SK-N-SH (cell line): ENCODE measurements around the gene CACNA2D4. TPM values are rescaled to one million over a fixed set of nuclear protein-coding genes. Genes with fewer than 3 reads are reported as not detected.

Source experiments
- CTCF ChIA-PET: fragments of 300-600, 350-600 bp; formaldehyde crosslinking; extraction: SDS; loops from one replicate; lab custom pipeline; 2021; lab: Yijun Ruan, JAX
- POLR2A ChIA-PET: fragments of 350-600 bp; sonication (Branson Sonifier 250); formaldehyde crosslinking; extraction: SDS; loops from one replicate; lab custom pipeline; 2020; ENCODE audit warnings: antibody characterized with exemption, inconsistent platforms; lab: Yijun Ruan, JAX
- DNase-seq: peaks from one replicate; pipeline ENCODE4 v3.0.0; 2012
- H2AFZ ChIP-seq: fragments of 200-600 bp; sonication (generic); 2 replicates; pipeline ENCODE4 v1.8.1; 2016; ENCODE audit warnings: antibody characterized with exemption, mild to moderate bottlenecking, low read depth
- H3F3A ChIP-seq: fragments of 200-600 bp; sonication (generic); replicated peaks from 2 replicates; pipeline ENCODE3; 2016; ENCODE audit warnings: antibody characterized with exemption, mild to moderate bottlenecking; ENCODE audit not compliant: insufficient read depth
- H3K27ac ChIP-seq, 2 experiments: fragments of 200-500 bp in 1 of 2; fragments of 200-600 bp in 1 of 2; sonication (Bioruptor generic) in 1 of 2; sonication (generic), shearing (Covaris generic) in 1 of 2; 2 replicates each; pipeline versions ENCODE4 v1.5.1 to v1.6.1; 2014 to 2016; ENCODE audit warnings: low read depth in 2 of 2, inconsistent platforms in 1 of 2, low read length in 1 of 2, mild to moderate bottlenecking in 1 of 2, mixed read lengths in 1 of 2
- H3K27me3 ChIP-seq: fragments of 200-600 bp; sonication (generic), shearing (Covaris generic); 2 replicates; pipeline ENCODE4 v1.6.1; 2016; ENCODE audit warnings: mixed run types; ENCODE audit not compliant: insufficient read depth
- H3K36me3 ChIP-seq, 2 experiments: fragments of 200-500 bp in 1 of 2; fragments of 200-600 bp in 1 of 2; sonication (Bioruptor generic) in 1 of 2; sonication (generic) in 1 of 2; replicated peaks in 1 of 2; 2 replicates each; pipeline versions ENCODE3 to v1.5.1; 2014 to 2016; ENCODE audit warnings: low read length in 1 of 2, mild to moderate bottlenecking in 1 of 2; ENCODE audit not compliant: insufficient read depth in 2 of 2, control insufficient read depth in 1 of 2
- H3K4me1 ChIP-seq, 2 experiments: fragments of 200-500 bp in 1 of 2; fragments of 200-600 bp in 1 of 2; sonication (Bioruptor generic) in 1 of 2; sonication (generic), shearing (Covaris generic) in 1 of 2; 2 replicates each; pipeline versions ENCODE4 v1.5.1 to v1.6.1; 2014 to 2016; ENCODE audit warnings: low read depth in 1 of 2, low read length in 1 of 2, mixed run types in 1 of 2; ENCODE audit not compliant: insufficient read depth in 2 of 2, control insufficient read depth in 1 of 2
- H3K4me2 ChIP-seq: fragments of 200-600 bp; sonication (generic), shearing (Covaris generic); 2 replicates; pipeline ENCODE4 v1.6.1; 2017; ENCODE audit warnings: mixed run types
- H3K4me3 ChIP-seq, 2 experiments: fragments of 200-500 bp in 1 of 2; fragments of 200-600 bp in 1 of 2; sonication (Bioruptor generic) in 1 of 2; sonication (generic), shearing (Covaris generic) in 1 of 2; 2 replicates each; pipeline versions ENCODE4 v1.5.1 to v1.8.1; 2014 to 2016; ENCODE audit warnings: low read depth in 2 of 2, inconsistent platforms in 1 of 2, low read length in 1 of 2, mild to moderate bottlenecking in 1 of 2, mixed read lengths in 1 of 2, moderate library complexity in 1 of 2
- H3K79me2 ChIP-seq: fragments of 200-600 bp; sonication (generic); 2 replicates; pipeline ENCODE4 v1.8.1; 2017; ENCODE audit warnings: mild to moderate bottlenecking; ENCODE audit not compliant: insufficient read depth
- H3K9ac ChIP-seq: fragments of 200-600 bp; sonication (generic); 2 replicates; pipeline ENCODE4 v1.6.1; 2017; ENCODE audit warnings: mixed run types
- H3K9me2 ChIP-seq: fragments of 200-600 bp; sonication (generic); 2 replicates; pipeline ENCODE4 v1.6.1; 2017; ENCODE audit warnings: mixed run types
- H3K9me3 ChIP-seq: fragments of 200-600 bp; sonication (generic); 2 replicates; pipeline ENCODE4 v1.6.1; 2017; ENCODE audit warnings: mixed run types, mild to moderate bottlenecking, moderate library complexity
- H4K20me1 ChIP-seq: fragments of 200-600 bp; sonication (generic); 2 replicates; pipeline ENCODE4 v1.6.1; 2017; ENCODE audit warnings: mild to moderate bottlenecking, mixed run types; ENCODE audit not compliant: insufficient read depth
- JUND ChIP-seq: IDR thresholded peaks from 2 replicates; pipeline ENCODE4 v1.4.0; 2012
- MXI1 ChIP-seq: IDR thresholded peaks from 2 replicates; pipeline ENCODE4 v1.6.1; 2012; ENCODE audit warnings: mild to moderate bottlenecking, low read depth, low read length, improper control_type of control experiment
- NRF1 ChIP-seq: IDR thresholded peaks from 2 replicates; pipeline ENCODE4 v1.6.1; 2012; ENCODE audit warnings: low read depth, mild to moderate bottlenecking, low read length
- PBX3 ChIP-seq: IDR thresholded peaks from 2 replicates; pipeline ENCODE4; 2012
- POLR2AphosphoS5 ChIP-seq: IDR thresholded peaks from 2 replicates; pipeline ENCODE4 v1.6.1; 2012; ENCODE audit warnings: low read depth, low read length
- RCOR1 ChIP-seq: fragments of 150-350 bp; IDR thresholded peaks from 2 replicates; pipeline ENCODE4 v1.6.1; 2017; ENCODE audit warnings: antibody characterized with exemption, low read length
- RXRA ChIP-seq: IDR thresholded peaks from 2 replicates; pipeline ENCODE4 v1.4.0; 2012; ENCODE audit warnings: low read depth, mild to moderate bottlenecking, borderline replicate concordance
- USF2 ChIP-seq: fragments of 150-350 bp; IDR thresholded peaks from 2 replicates; pipeline ENCODE4 v1.6.1; 2017; ENCODE audit warnings: antibody characterized with exemption, low read length, low read depth, borderline replicate concordance
- YY1 ChIP-seq: IDR thresholded peaks from 2 replicates; pipeline ENCODE4 v1.4.0; 2012; ENCODE audit warnings: low read depth, mild to moderate bottlenecking
- WGBS: methylation state at CpG from one replicate; pipeline ENCODE4 v1.1.6; 2017; ENCODE audit warnings: low lambda C conversion rate; 5-methylcytosine and 5-hydroxymethylcytosine counted together
- polyA plus RNA-seq, 3 experiments: library from polyadenylated mRNA; depleted of rRNA; stranded (reverse); fragments of >200 nt; gene quantifications; 2 replicates each; pipeline ENCODE4 v1.2.3, GENCODE V29; 2012
- TF ChIP-seq, protein P1 (sequence below): fragments of 150-350 bp; IDR thresholded peaks from 2 replicates; pipeline ENCODE4 v1.6.1; 2016; ENCODE audit warnings: mild to moderate bottlenecking, low read depth, low read length

The CACNA2D4 gene
- polyA plus RNA-seq, 1 of the 3 experiments (the other 2 are of a cell fraction): 0.02 TPM

GRCh38 chr12:1872001-1872400, 46.5 kb downstream of the CACNA2D4 start:
- H3K27ac ChIP-seq: no peak overlapping the region
- H3K4me3 ChIP-seq: no peak overlapping the region
- H3K79me2 ChIP-seq: no peaks in the 10 kb centered on the region
- H3K27me3 ChIP-seq: peaks cover 23% of the 10 kb centered on the region; the same call in 1 of the 2 replicates
- H3K4me2 ChIP-seq: no peak overlapping the region
- TF ChIP-seq USF2 (no peak), RCOR1 (no peak), PBX3 (no peak), YY1 (no peak)
- TF ChIP-seq, all 33 proteins: peak for 0
- WGBS: 63% methylated on average over 6 of the region's 6 CpGs
- Histone ChIP-seq H3K36me3 (no peaks in the 10 kb centered on the region), H3K9me2 (no peaks in the 10 kb centered on the region), H2AFZ (no peak overlapping the region), H3K9me3 (0 out of 2 replicates have a peak, but pooled peaks cover 3% of the 10 kb centered on the region), H3K9ac (no peak overlapping the region), H4K20me1 (no peaks in the 10 kb centered on the region), H3K4me1 (peaks cover 0 to 4% of the 10 kb centered on the region in 2 experiments; a peak in 1 of 4 replicates), H3F3A (peaks cover 7% of the 10 kb centered on the region)
- POLR2A ChIA-PET: no interaction called here
- no peak for DNase-seq
- CTCF ChIA-PET: no interaction called here

GRCh38 chr12:1870998-1871917, 47.2 kb downstream of the CACNA2D4 start:
- Histone ChIP-seq H3K9me2 (no peaks in the 10 kb centered on the region), H4K20me1 (no peaks in the 10 kb centered on the region), H3K4me2 (no peak overlapping the region), H3F3A (peaks cover 7% of the 10 kb centered on the region), H3K79me2 (no peaks in the 10 kb centered on the region), H2AFZ (no peak overlapping the region), H3K27ac (no peak overlapping the region), H3K27me3 (peaks cover 23% of the 10 kb centered on the region; the same call in 1 of the 2 replicates), H3K36me3 (no peaks in the 10 kb centered on the region), H3K9ac (no peak overlapping the region), H3K9me3 (0 out of 2 replicates have a peak, but pooled peaks cover 3% of the 10 kb centered on the region), H3K4me3 (no peak overlapping the region), H3K4me1 (peaks cover 0 to 4% of the 10 kb centered on the region in 2 experiments; a peak in 1 of 4 replicates)
- WGBS: 49% methylated on average over 24 of the region's 24 CpGs
- DNase-seq: no peak
- ChIA-PET POLR2A (no interaction called here), CTCF (no interaction called here)
- TF ChIP-seq RXRA: no peak
- no peak for TF ChIP-seq NRF1
- TF ChIP-seq JUND: no peak
- TF ChIP-seq YY1: no peak
- no peak for TF ChIP-seq MXI1
- no peak for TF ChIP-seq POLR2AphosphoS5
- TF ChIP-seq, protein P1, sequence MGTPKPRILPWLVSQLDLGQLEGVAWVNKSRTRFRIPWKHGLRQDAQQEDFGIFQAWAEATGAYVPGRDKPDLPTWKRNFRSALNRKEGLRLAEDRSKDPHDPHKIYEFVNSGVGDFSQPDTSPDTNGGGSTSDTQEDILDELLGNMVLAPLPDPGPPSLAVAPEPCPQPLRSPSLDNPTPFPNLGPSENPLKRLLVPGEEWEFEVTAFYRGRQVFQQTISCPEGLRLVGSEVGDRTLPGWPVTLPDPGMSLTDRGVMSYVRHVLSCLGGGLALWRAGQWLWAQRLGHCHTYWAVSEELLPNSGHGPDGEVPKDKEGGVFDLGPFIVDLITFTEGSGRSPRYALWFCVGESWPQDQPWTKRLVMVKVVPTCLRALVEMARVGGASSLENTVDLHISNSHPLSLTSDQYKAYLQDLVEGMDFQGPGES: no peak
